ENCODE results near the gene SPOCK1. TPM values are rescaled to one million over a fixed set of nuclear protein-coding genes. Genes with fewer than 3 reads are reported as not detected.

The SPOCK1 gene
- total RNA-seq, 1 experiment from 2014 or later = 0.27 TPM

DNA sequence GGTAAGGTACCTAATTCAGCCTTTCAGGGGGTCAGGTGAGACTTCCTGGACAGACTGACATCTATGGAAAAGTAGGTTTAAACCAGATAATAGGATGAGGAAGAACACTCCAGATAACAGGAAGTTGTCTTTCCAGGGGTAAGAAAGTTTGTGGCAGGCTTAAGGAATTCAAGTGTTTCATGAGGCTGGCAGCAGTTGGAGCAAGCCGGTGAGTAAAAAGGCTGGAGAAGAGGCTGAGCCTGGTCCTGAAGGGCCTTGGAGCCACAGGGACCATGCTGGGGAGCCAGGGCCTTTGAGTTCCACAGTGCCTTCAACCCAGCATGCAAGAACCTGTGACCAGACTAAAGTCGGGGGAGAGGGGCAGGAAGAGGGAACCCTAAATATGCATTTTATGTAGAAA lies 353.4 kb downstream of the SPOCK1 start (continued):
- TF ChIP-seq, protein P1, sequence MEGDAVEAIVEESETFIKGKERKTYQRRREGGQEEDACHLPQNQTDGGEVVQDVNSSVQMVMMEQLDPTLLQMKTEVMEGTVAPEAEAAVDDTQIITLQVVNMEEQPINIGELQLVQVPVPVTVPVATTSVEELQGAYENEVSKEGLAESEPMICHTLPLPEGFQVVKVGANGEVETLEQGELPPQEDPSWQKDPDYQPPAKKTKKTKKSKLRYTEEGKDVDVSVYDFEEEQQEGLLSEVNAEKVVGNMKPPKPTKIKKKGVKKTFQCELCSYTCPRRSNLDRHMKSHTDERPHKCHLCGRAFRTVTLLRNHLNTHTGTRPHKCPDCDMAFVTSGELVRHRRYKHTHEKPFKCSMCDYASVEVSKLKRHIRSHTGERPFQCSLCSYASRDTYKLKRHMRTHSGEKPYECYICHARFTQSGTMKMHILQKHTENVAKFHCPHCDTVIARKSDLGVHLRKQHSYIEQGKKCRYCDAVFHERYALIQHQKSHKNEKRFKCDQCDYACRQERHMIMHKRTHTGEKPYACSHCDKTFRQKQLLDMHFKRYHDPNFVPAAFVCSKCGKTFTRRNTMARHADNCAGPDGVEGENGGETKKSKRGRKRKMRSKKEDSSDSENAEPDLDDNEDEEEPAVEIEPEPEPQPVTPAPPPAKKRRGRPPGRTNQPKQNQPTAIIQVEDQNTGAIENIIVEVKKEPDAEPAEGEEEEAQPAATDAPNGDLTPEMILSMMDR (IDR thresholded peaks at IDR 0.05 in 2 of 3, conservative IDR thresholded peaks at IDR 0.05 in 1 of 3; ENCODE audit: borderline replicate concordance in 1 of 3, insufficient read depth in 1 of 3, low read depth in 2 of 3, low read length in 2 of 3) = no peak

DNA sequence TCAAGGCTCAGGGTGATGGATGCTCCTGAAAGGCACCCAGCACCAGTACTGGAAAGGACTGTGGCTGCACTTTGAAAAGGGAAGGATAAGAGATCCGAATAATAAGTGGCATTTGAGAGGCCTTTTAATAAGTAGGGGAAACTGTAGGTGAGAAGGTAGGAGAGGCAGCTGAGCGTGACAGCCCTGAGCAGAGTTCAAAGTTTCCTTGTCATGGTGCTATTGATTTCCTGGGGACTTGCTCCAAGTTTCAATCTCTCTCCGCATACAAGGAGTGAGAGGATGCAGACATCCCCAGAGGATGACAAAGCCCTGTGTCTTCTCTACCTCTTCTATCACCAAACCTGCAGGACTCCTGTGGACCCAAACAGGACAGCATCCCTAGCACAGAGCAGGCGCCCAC lies 354.5 kb downstream of the SPOCK1 start:
- Histone ChIP-seq H3K9ac (ENCODE audit: low read length) (no peak overlapping the region), H3K27me3 (ENCODE audit: insufficient read depth, low read length) (peaks cover 28% of the 10 kb centered on the region), H3K27ac (ENCODE audit: low read depth, low read length) (no peak overlapping the region), H3K4me3 (replicated peaks in 1 of 2; ENCODE audit: low read depth in 1 of 2, low read length in 2 of 2) (no peak overlapping the region), H3K79me2 (ENCODE audit: insufficient read depth, low read length) (no peaks in the 10 kb centered on the region), H3K4me2 (ENCODE audit: low read length) (no peak overlapping the region), H2AFZ (ENCODE audit: low read depth, low read length, poor library complexity, severe bottlenecking) (no peak overlapping the region), H4K20me1 (ENCODE audit: insufficient read depth) (no peaks in the 10 kb centered on the region), H3K9me3 (ENCODE audit: control insufficient read depth in 1 of 2, insufficient read depth in 1 of 2, low read depth in 1 of 2, low read length in 2 of 2) (no peaks in the 10 kb centered on the region), H3K9me2 (ENCODE audit: insufficient read depth) (no peaks in the 10 kb centered on the region), H3K36me3 (ENCODE audit: control insufficient read depth in 1 of 2, insufficient read depth in 2 of 2, low read length in 2 of 2) (no peaks in the 10 kb centered on the region), H3K4me1 (ENCODE audit: control insufficient read depth in 1 of 2, insufficient read depth in 2 of 2, low read length in 2 of 2) (peaks cover 0 to 20% of the 10 kb centered on the region in 2 experiments; a peak in 2 of 4 replicates)
- no peak for ATAC-seq
- intact Hi-C loops (cut with micrococcal nuclease) = no loop called here
- ChIA-PET CTCF (no interaction called here), RAD21 (ENCODE audit: low non-redundant PET in 1 of 2, low total read pairs in 2 of 2, uncharacterized antibody in 2 of 2, unreplicated experiment in 2 of 2) (no interaction called here), POLR2A (no interaction called here)
- DNase-seq (ENCODE audit: low read depth, low spot score) = no peak
- BruUV-seq (replicated peaks) = no TSS peak
- TF ChIP-seq EZH2phosphoT487 (IDR thresholded peaks at IDR 0.05; ENCODE audit: borderline replicate concordance) (no peak), YY1 (IDR thresholded peaks at IDR 0.05; ENCODE audit: extremely low read depth, insufficient replicate concordance, low read depth, low read length) (no peak), FOSL1 (IDR thresholded peaks at IDR 0.05; ENCODE audit: low read depth) (no peak), POLR2A (IDR thresholded peaks at IDR 0.05; ENCODE audit: borderline replicate concordance, extremely low read depth, insufficient read depth, insufficient read length) (no peak), EZH2 (IDR thresholded peaks at IDR 0.05) (no peak), EGR1 (IDR thresholded peaks at IDR 0.05; ENCODE audit: low read depth) (no peak), SP1 (IDR thresholded peaks at IDR 0.05; ENCODE audit: low read depth) (no peak), ZNF274 (IDR thresholded peaks at IDR 0.05; ENCODE audit: low read depth, low read length) (no peak), POLR2AphosphoS5 (IDR thresholded peaks at IDR 0.05; ENCODE audit: low read depth, low read length) (no peak), RAD21 (IDR thresholded peaks at IDR 0.05; ENCODE audit: low read depth) (no peak), ELF1 (IDR thresholded peaks at IDR 0.05; ENCODE audit: borderline replicate concordance, low read depth) (no peak), SRF (IDR thresholded peaks at IDR 0.05; ENCODE audit: low read depth) (no peak), TCF7L2 (IDR thresholded peaks at IDR 0.05; ENCODE audit: borderline replicate concordance, extremely low read depth, insufficient read depth, insufficient read length) (no peak), JUND (IDR thresholded peaks at IDR 0.05) (no peak), SIN3A (IDR thresholded peaks at IDR 0.05; ENCODE audit: low read depth) (no peak)
- TF ChIP-seq, protein P2, sequence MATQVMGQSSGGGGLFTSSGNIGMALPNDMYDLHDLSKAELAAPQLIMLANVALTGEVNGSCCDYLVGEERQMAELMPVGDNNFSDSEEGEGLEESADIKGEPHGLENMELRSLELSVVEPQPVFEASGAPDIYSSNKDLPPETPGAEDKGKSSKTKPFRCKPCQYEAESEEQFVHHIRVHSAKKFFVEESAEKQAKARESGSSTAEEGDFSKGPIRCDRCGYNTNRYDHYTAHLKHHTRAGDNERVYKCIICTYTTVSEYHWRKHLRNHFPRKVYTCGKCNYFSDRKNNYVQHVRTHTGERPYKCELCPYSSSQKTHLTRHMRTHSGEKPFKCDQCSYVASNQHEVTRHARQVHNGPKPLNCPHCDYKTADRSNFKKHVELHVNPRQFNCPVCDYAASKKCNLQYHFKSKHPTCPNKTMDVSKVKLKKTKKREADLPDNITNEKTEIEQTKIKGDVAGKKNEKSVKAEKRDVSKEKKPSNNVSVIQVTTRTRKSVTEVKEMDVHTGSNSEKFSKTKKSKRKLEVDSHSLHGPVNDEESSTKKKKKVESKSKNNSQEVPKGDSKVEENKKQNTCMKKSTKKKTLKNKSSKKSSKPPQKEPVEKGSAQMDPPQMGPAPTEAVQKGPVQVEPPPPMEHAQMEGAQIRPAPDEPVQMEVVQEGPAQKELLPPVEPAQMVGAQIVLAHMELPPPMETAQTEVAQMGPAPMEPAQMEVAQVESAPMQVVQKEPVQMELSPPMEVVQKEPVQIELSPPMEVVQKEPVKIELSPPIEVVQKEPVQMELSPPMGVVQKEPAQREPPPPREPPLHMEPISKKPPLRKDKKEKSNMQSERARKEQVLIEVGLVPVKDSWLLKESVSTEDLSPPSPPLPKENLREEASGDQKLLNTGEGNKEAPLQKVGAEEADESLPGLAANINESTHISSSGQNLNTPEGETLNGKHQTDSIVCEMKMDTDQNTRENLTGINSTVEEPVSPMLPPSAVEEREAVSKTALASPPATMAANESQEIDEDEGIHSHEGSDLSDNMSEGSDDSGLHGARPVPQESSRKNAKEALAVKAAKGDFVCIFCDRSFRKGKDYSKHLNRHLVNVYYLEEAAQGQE (IDR thresholded peaks at IDR 0.05; ENCODE audit: low read depth) = no peak
- TF ChIP-seq, protein P3, sequence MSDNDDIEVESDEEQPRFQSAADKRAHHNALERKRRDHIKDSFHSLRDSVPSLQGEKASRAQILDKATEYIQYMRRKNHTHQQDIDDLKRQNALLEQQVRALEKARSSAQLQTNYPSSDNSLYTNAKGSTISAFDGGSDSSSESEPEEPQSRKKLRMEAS (IDR thresholded peaks at IDR 0.05) = no peak
- TF ChIP-seq, protein P4, sequence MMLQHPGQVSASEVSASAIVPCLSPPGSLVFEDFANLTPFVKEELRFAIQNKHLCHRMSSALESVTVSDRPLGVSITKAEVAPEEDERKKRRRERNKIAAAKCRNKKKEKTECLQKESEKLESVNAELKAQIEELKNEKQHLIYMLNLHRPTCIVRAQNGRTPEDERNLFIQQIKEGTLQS (IDR thresholded peaks at IDR 0.05) = no peak
- TF ChIP-seq, protein P1 (IDR thresholded peaks at IDR 0.05 in 2 of 3, conservative IDR thresholded peaks at IDR 0.05 in 1 of 3; ENCODE audit: borderline replicate concordance in 1 of 3, insufficient read depth in 1 of 3, low read depth in 2 of 3, low read length in 2 of 3) = no peak

Data from HCT116 (cell line).